Activated T-cell treated with anti-CD3 and anti-CD28 coated beads, Interleukin-2, amount 50 U/mL, for 24 hours (primary cell): ENCODE measurements around the gene SHFL.

ENCODE experiments used
- DNase-seq: peaks from one replicate; pipeline ENCODE4 v3.0.0-alpha.2; 2020
- H3K27ac Mint-ChIP-seq: 2 replicates; pipeline ENCODE4 v1.8.0; 2020; ENCODE audit warnings: mild to moderate bottlenecking, mixed read lengths
- H3K27me3 Mint-ChIP-seq: 2 replicates; pipeline ENCODE4 v1.8.0; 2020; ENCODE audit warnings: mixed read lengths
- H3K36me3 Mint-ChIP-seq: 2 replicates; pipeline ENCODE4 v1.8.0; 2020; ENCODE audit warnings: low read depth, mixed read lengths
- H3K4me1 Mint-ChIP-seq: 2 replicates; pipeline ENCODE4 v1.8.0; 2020; ENCODE audit warnings: low read depth, mixed read lengths
- H3K4me3 Mint-ChIP-seq: 2 replicates; pipeline ENCODE4 v1.8.0; 2020; ENCODE audit warnings: mild to moderate bottlenecking, moderate library complexity, mixed read lengths
- H3K9me3 Mint-ChIP-seq: 2 replicates; pipeline ENCODE4 v1.8.0; 2020; ENCODE audit warnings: mixed read lengths

The SHFL gene

GRCh38 chr19:10076535-10076934 is 9.6 kb upstream of the SHFL start:
- Mint-ChIP-seq H3K27ac (no peak overlapping the region), H3K27me3 (no peaks in the 10 kb centered on the region), H3K4me1 (no peaks in the 10 kb centered on the region), H3K9me3 (no peaks in the 10 kb centered on the region), H3K36me3 (no peaks in the 10 kb centered on the region), H3K4me3 (no peak overlapping the region)
- no peak for DNase-seq

- DNase-seq = no peak
- H3K4me3 Mint-ChIP-seq = no peak overlapping the region
- no peaks in the 10 kb centered on the region for H3K27me3 Mint-ChIP-seq
- H3K36me3 Mint-ChIP-seq = no peaks in the 10 kb centered on the region
- no peaks in the 10 kb centered on the region for H3K4me1 Mint-ChIP-seq
- H3K9me3 Mint-ChIP-seq = no peaks in the 10 kb centered on the region
- H3K27ac Mint-ChIP-seq = no peak overlapping the region
These were observed 7.8 kb upstream of the SHFL start for GRCh38 chr19:10078329-10078728.

- Mint-ChIP-seq H3K27me3 (no peaks in the 10 kb centered on the region), H3K36me3 (no peaks in the 10 kb centered on the region), H3K4me3 (no peak overlapping the region), H3K4me1 (no peaks in the 10 kb centered on the region), H3K9me3 (no peaks in the 10 kb centered on the region), H3K27ac (no peak overlapping the region)
- DNase-seq = no peak
These were observed 7.1 kb upstream of the SHFL start for GRCh38 chr19:10079031-10079453.

- Mint-ChIP-seq H3K27me3 (no peaks in the 10 kb centered on the region), H3K4me3 (no peak overlapping the region), H3K36me3 (peaks cover 8% of the 10 kb centered on the region), H3K4me1 (peaks cover 13% of the 10 kb centered on the region), H3K27ac (no peak overlapping the region), H3K9me3 (no peaks in the 10 kb centered on the region)
- DNase-seq = no peak
These were observed 2.2 kb upstream of the SHFL start for GRCh38 chr19:10083911-10084310.

GRCh38 chr19:10084803-10085202 is 1.3 kb upstream of the SHFL start:
- Mint-ChIP-seq H3K27me3 (no peaks in the 10 kb centered on the region), H3K4me3 (peak overlapping the region; percentile 81), H3K36me3 (peaks cover 17% of the 10 kb centered on the region), H3K27ac (no peak overlapping the region), H3K4me1 (peaks cover 16% of the 10 kb centered on the region), H3K9me3 (no peaks in the 10 kb centered on the region)
- DNase-seq = no peak

GRCh38 chr19:10086591-10087192 is 575 bp downstream of the SHFL start:
- Mint-ChIP-seq H3K27me3 (no peaks in the 10 kb centered on the region), H3K36me3 (peaks cover 30% of the 10 kb centered on the region), H3K4me1 (peaks cover 17% of the 10 kb centered on the region), H3K4me3 (peak overlapping the region; percentile 81), H3K27ac (peak overlapping the region; percentile 77), H3K9me3 (no peaks in the 10 kb centered on the region)
- DNase-seq = peak; percentile 64

- H3K36me3 Mint-ChIP-seq = peaks cover 38% of the 10 kb centered on the region
- peaks cover 17% of the 10 kb centered on the region for H3K4me1 Mint-ChIP-seq
- peak overlapping the region; percentile 81 for H3K4me3 Mint-ChIP-seq
- no peaks in the 10 kb centered on the region for H3K27me3 Mint-ChIP-seq
- peak overlapping the region; percentile 77 for H3K27ac Mint-ChIP-seq
- no peaks in the 10 kb centered on the region for H3K9me3 Mint-ChIP-seq
- no peak for DNase-seq
These were observed 1.4 kb downstream of the SHFL start for GRCh38 chr19:10087296-10088061.

GRCh38 chr19:10088949-10089554 is 2.9 kb downstream of the SHFL start:
- H3K4me1 Mint-ChIP-seq = peaks cover 17% of the 10 kb centered on the region
- no peak for DNase-seq
- no peak overlapping the region for H3K4me3 Mint-ChIP-seq
- peaks cover 54% of the 10 kb centered on the region for H3K36me3 Mint-ChIP-seq
- no peaks in the 10 kb centered on the region for H3K27me3 Mint-ChIP-seq
- peak overlapping the region; percentile 41 for H3K27ac Mint-ChIP-seq
- H3K9me3 Mint-ChIP-seq = no peaks in the 10 kb centered on the region

- peak overlapping the region; percentile 41 for H3K27ac Mint-ChIP-seq
These were observed 3.8 kb downstream of the SHFL start for GRCh38 chr19:10089801-10090375.

GRCh38 chr19:10091370-10091687 is 5.2 kb downstream of the SHFL start:
- H3K9me3 Mint-ChIP-seq = no peaks in the 10 kb centered on the region
- no peak overlapping the region for H3K4me3 Mint-ChIP-seq
- no peak overlapping the region for H3K27ac Mint-ChIP-seq
- DNase-seq = no peak
- H3K27me3 Mint-ChIP-seq = no peaks in the 10 kb centered on the region
- peaks cover 19% of the 10 kb centered on the region for H3K4me1 Mint-ChIP-seq
- H3K36me3 Mint-ChIP-seq = peaks cover 66% of the 10 kb centered on the region

More at GRCh38 chr19:10089801-10090375, 3.8 kb downstream of the SHFL start:
- H3K4me3 Mint-ChIP-seq = no peak overlapping the region
- H3K4me1 Mint-ChIP-seq = peaks cover 17% of the 10 kb centered on the region
- no peak for DNase-seq
- H3K27me3 Mint-ChIP-seq = no peaks in the 10 kb centered on the region
- no peaks in the 10 kb centered on the region for H3K9me3 Mint-ChIP-seq
- peaks cover 61% of the 10 kb centered on the region for H3K36me3 Mint-ChIP-seq

- H3K4me3 Mint-ChIP-seq = no peak overlapping the region
- H3K36me3 Mint-ChIP-seq = peaks cover 62% of the 10 kb centered on the region
- H3K4me1 Mint-ChIP-seq = peaks cover 21% of the 10 kb centered on the region
- no peak for DNase-seq
- H3K27me3 Mint-ChIP-seq = no peaks in the 10 kb centered on the region
- no peaks in the 10 kb centered on the region for H3K9me3 Mint-ChIP-seq
- H3K27ac Mint-ChIP-seq = peak overlapping the region; percentile 37
These were observed 6.0 kb downstream of the SHFL start for GRCh38 chr19:10091895-10092641.

- H3K9me3 Mint-ChIP-seq = no peaks in the 10 kb centered on the region
- peaks cover 59% of the 10 kb centered on the region for H3K36me3 Mint-ChIP-seq
- H3K27ac Mint-ChIP-seq = peak overlapping the region; percentile 64
- no peak for DNase-seq
- H3K27me3 Mint-ChIP-seq = no peaks in the 10 kb centered on the region
- H3K4me1 Mint-ChIP-seq = peaks cover 14% of the 10 kb centered on the region
- H3K4me3 Mint-ChIP-seq = no peak overlapping the region
These were observed 6.7 kb downstream of the SHFL start for GRCh38 chr19:10092648-10093294.

GRCh38 chr19:10093295-10094186 is 7.4 kb downstream of the SHFL start:
- peak overlapping the region; percentile 13 for H3K27ac Mint-ChIP-seq
- H3K4me1 Mint-ChIP-seq = peaks cover 20% of the 10 kb centered on the region
- no peaks in the 10 kb centered on the region for H3K27me3 Mint-ChIP-seq
- H3K36me3 Mint-ChIP-seq = peaks cover 59% of the 10 kb centered on the region
- DNase-seq = no peak
- H3K9me3 Mint-ChIP-seq = no peaks in the 10 kb centered on the region
- no peak overlapping the region for H3K4me3 Mint-ChIP-seq
